Esophagus muscularis mucosa (tissue), 4 donors: ENCODE results near the gene CDH4. TPM values are rescaled to one million over a fixed set of nuclear protein-coding genes. Genes with fewer than 3 reads are reported as not detected.

Experiments
- DNase-seq: peaks from one replicate; pipeline ENCODE4 v3.0.0-alpha.2; 2017; ENCODE audit errors: extremely low spot score
- H3K27ac ChIP-seq, 4 donors: fragments of 200-600 bp; sonication (generic); replicated peaks in 1 of 4; 1 replicate in 3 of 4; 2 replicates in 1 of 4; pipeline ENCODE4 v1.5.1; 2016 to 2019; ENCODE audit warnings: mild to moderate bottlenecking in 1 of 4
- H3K27me3 ChIP-seq, 4 donors: fragments of 200-600 bp; sonication (generic); one replicate each; pipeline versions ENCODE4 v1.5.1 to v1.6.0; 2016 to 2019
- H3K36me3 ChIP-seq, 4 donors: fragments of 200-600 bp; sonication (generic); one replicate each; pipeline ENCODE4 v1.5.1; 2016 to 2019
- H3K4me1 ChIP-seq, 4 donors: fragments of 200-600 bp; sonication (generic); one replicate each; pipeline ENCODE4 v1.5.1; 2016 to 2019
- H3K4me3 ChIP-seq, 4 donors: fragments of 200-600 bp; sonication (generic); 1 replicate in 2 of 4; 2 replicates in 2 of 4; pipeline ENCODE4 v1.5.1; 2016 to 2019; ENCODE audit warnings: mild to moderate bottlenecking in 4 of 4, moderate library complexity in 1 of 4
- H3K9me3 ChIP-seq, 4 donors: fragments of 200-600 bp; sonication (generic); 1 replicate in 3 of 4; 2 replicates in 1 of 4; pipeline ENCODE4 v1.5.1; 2016 to 2019
- EP300 ChIP-seq: sonication (generic); formaldehyde crosslinking; IDR thresholded peaks from one replicate; pipeline ENCODE4 v1.6.1; 2017; ENCODE audit warnings: antibody characterized with exemption
- POLR2A ChIP-seq: fragments of 450-650 bp; IDR thresholded peaks from one replicate; pipeline ENCODE4 v1.6.1; 2017; ENCODE audit warnings: antibody characterized with exemption, moderate library complexity, mild to moderate bottlenecking, low read depth
- POLR2AphosphoS5 ChIP-seq, 2 donors: sonication (generic); formaldehyde crosslinking; IDR thresholded peaks; one replicate each; pipeline ENCODE4 v1.6.1; 2017; ENCODE audit warnings: antibody characterized with exemption in 2 of 2
- WGBS: methylation state at CpG from one replicate; pipeline ENCODE4 v1.1.5; 2018; 5-methylcytosine and 5-hydroxymethylcytosine counted together
- intact Hi-C: fragments of 100-400 bp; cut with DNase I; formaldehyde crosslinking; loops from one replicate; pipeline ENCODE4 v1.15.1; 2023
- total RNA-seq, 4 donors: library from RNA; depleted of rRNA; stranded (reverse); fragments of >200 nt; gene quantifications; one replicate each; pipeline versions ENCODE4 v1.1.0 to v1.2.1, GENCODE V29; 2016
- TF ChIP-seq, protein P1 (sequence below), 3 experiments: fragments of 200-600 bp in 2 of 3; fragments of 450-650 bp in 1 of 3; sonication (generic) in 2 of 3; IDR thresholded peaks; one replicate each; pipeline ENCODE4 v1.5.1; 2017 to 2019; ENCODE audit warnings: antibody characterized with exemption in 3 of 3, mild to moderate bottlenecking in 2 of 3, moderate library complexity in 1 of 3

Gene CDH4
- total RNA-seq, 4 donors from 2014 or later = 0.42 to 1.3 (median 0.48) TPM

- DNase-seq = no peak
- Histone ChIP-seq H3K27me3 (peaks cover 0 to 52% (median 0%) of the 10 kb centered on the region in 4 donors), H3K9me3 (no peaks in the 10 kb centered on the region), H3K4me1 (no peaks in the 10 kb centered on the region), H3K4me3 (no peak overlapping the region), H3K36me3 (no peaks in the 10 kb centered on the region), H3K27ac (no peak overlapping the region)
- intact Hi-C loops = no loop called here
- 68% methylated on average over 5 of the region's 10 CpGs for WGBS
- no peak for TF ChIP-seq POLR2A
- TF ChIP-seq, protein P1, sequence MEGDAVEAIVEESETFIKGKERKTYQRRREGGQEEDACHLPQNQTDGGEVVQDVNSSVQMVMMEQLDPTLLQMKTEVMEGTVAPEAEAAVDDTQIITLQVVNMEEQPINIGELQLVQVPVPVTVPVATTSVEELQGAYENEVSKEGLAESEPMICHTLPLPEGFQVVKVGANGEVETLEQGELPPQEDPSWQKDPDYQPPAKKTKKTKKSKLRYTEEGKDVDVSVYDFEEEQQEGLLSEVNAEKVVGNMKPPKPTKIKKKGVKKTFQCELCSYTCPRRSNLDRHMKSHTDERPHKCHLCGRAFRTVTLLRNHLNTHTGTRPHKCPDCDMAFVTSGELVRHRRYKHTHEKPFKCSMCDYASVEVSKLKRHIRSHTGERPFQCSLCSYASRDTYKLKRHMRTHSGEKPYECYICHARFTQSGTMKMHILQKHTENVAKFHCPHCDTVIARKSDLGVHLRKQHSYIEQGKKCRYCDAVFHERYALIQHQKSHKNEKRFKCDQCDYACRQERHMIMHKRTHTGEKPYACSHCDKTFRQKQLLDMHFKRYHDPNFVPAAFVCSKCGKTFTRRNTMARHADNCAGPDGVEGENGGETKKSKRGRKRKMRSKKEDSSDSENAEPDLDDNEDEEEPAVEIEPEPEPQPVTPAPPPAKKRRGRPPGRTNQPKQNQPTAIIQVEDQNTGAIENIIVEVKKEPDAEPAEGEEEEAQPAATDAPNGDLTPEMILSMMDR (IDR thresholded peaks at IDR 0.05) = no peak
- TF ChIP-seq POLR2AphosphoS5 (IDR thresholded peaks at IDR 0.05) = no peak
- TF ChIP-seq EP300 = no peak
Observed at GRCh38 chr20:61937146-61937962, 685.3 kb downstream of the CDH4 start.

- Histone ChIP-seq H3K27ac (no peak overlapping the region), H3K27me3 (peaks cover 0 to 51% (median 0%) of the 10 kb centered on the region in 4 donors), H3K4me3 (no peak overlapping the region), H3K9me3 (no peaks in the 10 kb centered on the region), H3K4me1 (no peaks in the 10 kb centered on the region), H3K36me3 (no peaks in the 10 kb centered on the region)
- 91% methylated on average over 4 of the region's 31 CpGs for WGBS
- TF ChIP-seq POLR2AphosphoS5 (IDR thresholded peaks at IDR 0.05) = no peak
- TF ChIP-seq EP300 = no peak
- TF ChIP-seq, protein P1 (IDR thresholded peaks at IDR 0.05) = no peak
- TF ChIP-seq POLR2A = no peak
- intact Hi-C loops = no loop called here
- DNase-seq = no peak
Observed at GRCh38 chr20:61937963-61938838, 686.1 kb downstream of the CDH4 start.

GRCh38 chr20:61938839-61939690 lies 687.0 kb downstream of the CDH4 start:
- H3K9me3 ChIP-seq = no peaks in the 10 kb centered on the region
- 75% methylated on average over 22 of the region's 27 CpGs for WGBS
- H3K4me1 ChIP-seq = no peaks in the 10 kb centered on the region
- no peak overlapping the region for H3K4me3 ChIP-seq
- intact Hi-C loops = no loop called here
- no peak overlapping the region for H3K27ac ChIP-seq
- no peaks in the 10 kb centered on the region for H3K36me3 ChIP-seq
- no peak for DNase-seq
- peaks cover 0 to 42% (median 0%) of the 10 kb centered on the region in 4 donors for H3K27me3 ChIP-seq
- TF ChIP-seq EP300 = no peak
- no peak for TF ChIP-seq POLR2AphosphoS5 (IDR thresholded peaks at IDR 0.05)
- TF ChIP-seq, protein P1 (IDR thresholded peaks at IDR 0.05) = no peak
- no peak for TF ChIP-seq POLR2A

GRCh38 chr20:61939691-61940360 lies 687.8 kb downstream of the CDH4 start:
- intact Hi-C loops = no loop called here
- no peaks in the 10 kb centered on the region for H3K4me1 ChIP-seq
- no peaks in the 10 kb centered on the region for H3K9me3 ChIP-seq
- no peaks in the 10 kb centered on the region for H3K36me3 ChIP-seq
- TF ChIP-seq, protein P1 (IDR thresholded peaks at IDR 0.05) = no peak
- no peak for TF ChIP-seq POLR2AphosphoS5 (IDR thresholded peaks at IDR 0.05)
- peaks cover 0 to 36% (median 0%) of the 10 kb centered on the region in 4 donors for H3K27me3 ChIP-seq
- no peak overlapping the region for H3K27ac ChIP-seq
- WGBS = 81% methylated on average over 12 of the region's 13 CpGs
- DNase-seq = no peak
- H3K4me3 ChIP-seq = no peak overlapping the region
